Inflammatory macrophage treated with lipopolysaccharide for 4 hours (primary cell): Measurements from ENCODE around the gene LRRC73.
A peak's percentile ranks its signal among the peaks of the same experiment; 100 is the strongest.

Experiments used
- DNase-seq: peaks from one replicate; pipeline ENCODE4 v3.0.0-alpha.2; 2020

LRRC73 gene

DNA sequence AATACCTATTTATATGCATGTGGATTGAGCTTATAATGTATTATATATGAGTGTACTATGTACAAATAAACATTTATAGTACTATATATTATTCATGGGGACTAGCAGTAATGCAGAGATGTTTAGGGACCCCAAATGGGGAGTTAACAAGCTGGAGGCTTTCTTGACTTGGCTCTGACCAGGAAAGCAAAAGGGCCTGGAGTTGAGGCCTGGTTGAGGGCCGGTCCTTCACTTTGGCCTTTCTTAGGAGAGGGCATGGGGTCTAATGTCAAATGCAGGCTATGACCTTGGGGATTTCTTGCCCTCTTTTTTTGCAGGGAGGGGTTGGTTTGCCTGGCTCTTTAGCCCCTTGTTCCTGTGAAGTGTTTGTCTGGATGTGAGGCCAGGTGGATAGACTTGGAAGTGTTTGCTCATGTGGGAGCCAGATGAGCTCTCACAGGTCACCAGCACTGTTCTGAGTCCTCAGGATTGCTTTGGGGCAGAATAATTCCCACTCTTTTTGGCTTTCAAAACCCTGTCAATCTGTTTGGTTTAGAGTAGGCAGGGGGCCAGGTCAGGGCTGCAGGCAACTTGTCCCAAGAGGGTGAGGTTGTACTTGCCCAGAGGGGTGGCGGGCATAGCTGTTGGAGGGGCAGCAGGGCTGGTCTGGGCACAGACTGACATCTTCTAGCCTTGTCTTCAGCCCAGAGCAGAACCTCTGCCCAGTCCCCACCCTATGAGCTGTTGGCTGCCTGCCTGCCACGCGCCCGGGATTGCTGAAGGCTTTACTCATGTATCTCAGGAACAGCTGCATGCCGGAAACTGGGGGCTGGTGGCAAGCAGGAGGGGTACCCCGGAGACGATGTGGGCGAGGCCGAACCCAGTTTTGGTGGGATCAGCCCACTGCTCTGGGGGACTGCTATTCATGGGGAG is 18.1 kb downstream of the LRRC73 start:
- DNase-seq: no peak

DNA sequence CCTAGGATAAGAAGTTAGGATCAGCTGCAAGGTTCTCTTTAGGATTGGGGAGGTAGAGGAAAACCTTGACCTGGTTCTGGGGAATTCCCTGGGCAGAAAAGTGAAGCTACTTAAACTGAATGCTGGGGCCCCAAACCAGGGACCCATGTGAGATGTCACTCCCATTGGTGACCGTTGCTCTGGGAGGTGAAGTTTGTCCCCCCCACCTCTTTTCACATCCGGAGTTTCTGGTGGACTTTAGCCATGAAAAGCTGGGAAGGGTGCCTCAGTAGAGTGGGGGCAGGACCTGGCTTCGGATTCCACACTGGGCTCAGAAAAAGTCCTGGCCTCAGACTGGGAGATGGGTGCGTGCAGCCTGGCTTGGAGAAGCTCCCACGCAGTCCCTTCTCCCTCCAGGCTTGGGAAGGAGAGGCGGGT is 19.6 kb downstream of the LRRC73 start:
- DNase-seq: no peak

DNA sequence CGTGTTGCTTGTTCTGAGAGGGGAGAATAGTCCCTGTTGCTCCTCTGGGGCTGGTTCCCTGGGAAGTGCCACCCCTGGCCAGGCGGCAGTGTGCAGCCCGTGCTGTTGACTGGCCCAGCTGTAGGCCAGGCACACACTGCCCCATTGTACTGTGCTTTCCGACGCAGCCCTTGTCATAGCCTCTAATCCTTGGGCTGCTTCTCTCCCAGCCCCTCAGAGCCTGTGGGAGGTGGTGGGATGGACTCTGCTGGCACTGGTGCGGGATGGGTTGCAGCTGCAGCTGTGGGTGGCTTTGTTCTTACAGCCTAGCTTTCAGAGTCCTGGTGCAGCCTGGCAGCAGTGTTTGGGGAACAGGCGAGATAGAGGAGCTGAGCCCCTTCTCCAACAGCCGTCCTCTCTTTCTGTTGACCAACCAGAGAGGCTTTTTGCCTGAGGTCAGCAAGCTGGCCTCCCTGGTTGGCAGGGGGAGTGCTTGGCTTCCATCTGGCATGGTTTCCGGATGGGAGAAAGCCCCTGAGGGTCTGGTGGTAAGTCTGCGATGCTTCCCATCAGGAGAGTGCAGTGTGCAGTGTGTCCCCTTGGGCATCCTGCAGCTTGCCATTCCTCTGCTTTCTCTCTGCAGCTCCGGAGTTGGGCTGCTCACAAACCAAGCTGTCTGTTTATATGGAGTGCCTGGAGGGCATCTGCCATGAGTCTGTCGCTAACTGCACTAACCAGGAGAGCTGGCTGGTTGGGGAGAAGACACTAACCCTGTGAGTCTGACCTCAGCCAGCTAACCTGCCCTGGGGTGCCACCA is 20.7 kb downstream of the LRRC73 start:
- DNase-seq: no peak

DNA sequence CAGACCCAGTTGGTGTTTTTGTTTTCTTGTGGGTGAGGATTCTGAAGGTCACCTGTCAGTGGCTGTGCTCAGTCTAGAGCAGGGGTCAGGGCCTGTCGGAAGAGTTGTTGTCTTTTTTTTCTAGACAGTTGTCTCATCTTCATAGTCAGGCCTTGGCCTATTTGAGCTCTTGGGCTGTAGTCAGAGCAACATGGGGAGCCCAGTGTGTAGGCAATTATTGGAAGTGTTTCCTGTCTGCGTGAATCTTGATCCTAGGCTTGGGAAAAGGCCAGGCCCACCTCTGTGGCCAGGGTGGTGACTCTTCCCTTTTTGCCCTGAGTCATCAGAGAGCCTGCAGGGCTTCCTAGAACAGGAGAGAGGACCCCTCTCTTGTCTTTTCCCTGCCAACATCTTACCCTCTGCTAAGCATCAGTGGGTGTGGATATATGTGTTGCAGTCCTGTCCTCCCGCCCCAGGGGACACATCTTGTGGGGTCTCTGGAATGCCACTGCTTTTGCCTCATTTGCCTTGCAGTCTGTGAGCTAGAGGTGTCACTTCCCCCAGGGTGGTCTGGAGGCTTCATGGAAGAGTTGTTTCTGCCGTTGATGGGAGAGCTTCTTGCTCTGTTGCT is 21.4 kb downstream of the LRRC73 start:
- DNase-seq: no peak

DNA sequence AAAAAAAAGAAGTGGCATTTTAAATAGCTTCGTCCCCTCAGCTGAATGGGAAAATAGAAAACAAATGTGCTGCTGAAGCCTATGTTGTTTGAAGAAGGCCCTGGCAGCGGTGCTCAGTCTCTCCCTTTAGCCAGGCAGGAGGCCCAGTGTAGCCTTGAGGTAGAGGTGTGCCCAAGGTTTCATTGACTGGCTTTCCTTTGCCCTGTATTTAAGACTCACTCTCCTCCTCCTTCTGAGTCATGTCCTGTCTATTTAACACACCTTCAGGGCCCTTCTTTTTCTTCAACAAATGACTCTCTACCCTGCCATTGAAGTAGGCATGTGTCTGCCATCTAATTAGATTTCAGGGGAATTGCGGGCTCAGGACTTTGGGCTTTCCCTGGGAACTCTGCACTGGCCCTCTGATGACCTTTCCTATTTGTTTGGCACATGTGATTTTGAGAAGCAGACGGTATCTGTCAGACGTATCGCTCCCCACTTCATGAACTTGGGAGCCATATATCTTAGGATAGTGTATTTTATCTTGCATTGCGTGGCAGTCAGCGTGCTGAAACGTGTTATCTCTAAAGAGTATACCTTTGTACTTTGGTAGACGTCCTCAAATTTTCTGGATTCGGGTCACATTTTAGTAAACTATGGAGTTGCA is 28.4 kb downstream of the LRRC73 start:
- DNase-seq: no peak

DNA sequence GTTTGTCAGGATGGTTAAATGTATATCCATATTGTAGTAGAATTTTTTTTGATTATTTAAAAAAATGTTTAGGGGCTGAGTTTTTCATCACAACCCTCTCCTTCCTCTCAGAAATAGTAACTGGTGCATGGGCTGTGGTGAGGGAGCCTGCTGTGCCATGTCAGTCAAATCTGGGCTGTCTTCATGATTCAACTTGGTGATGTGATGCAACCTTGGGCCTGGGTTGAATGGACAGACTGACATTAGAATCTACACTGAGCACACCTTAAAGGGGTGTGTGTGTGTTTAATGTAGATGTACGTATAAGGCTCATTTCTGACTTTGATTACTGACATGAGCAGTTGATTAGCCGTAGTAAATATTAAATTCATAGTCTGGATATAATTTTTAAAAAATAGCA is 29.1 kb downstream of the LRRC73 start:
- peak; percentile 6 for DNase-seq

DNA sequence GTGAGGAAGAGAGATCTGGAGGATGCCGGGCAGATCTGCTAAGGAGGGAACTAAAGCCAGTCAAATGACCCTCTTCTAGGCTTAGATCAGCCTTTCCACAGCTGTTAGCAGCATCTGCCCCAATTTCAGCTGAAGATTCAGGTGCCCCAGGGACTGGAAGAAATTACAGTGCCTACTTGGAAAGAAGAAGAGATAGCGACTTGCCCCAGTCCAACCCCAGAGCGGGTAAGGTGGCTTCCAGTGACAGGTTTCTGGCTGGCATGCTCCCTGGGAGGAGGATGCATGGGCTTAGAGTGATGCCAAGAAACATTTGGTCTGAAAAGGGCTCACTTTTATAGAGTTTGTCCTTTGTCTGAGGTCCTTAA is 32.2 kb downstream of the LRRC73 start:
- DNase-seq: no peak

DNA sequence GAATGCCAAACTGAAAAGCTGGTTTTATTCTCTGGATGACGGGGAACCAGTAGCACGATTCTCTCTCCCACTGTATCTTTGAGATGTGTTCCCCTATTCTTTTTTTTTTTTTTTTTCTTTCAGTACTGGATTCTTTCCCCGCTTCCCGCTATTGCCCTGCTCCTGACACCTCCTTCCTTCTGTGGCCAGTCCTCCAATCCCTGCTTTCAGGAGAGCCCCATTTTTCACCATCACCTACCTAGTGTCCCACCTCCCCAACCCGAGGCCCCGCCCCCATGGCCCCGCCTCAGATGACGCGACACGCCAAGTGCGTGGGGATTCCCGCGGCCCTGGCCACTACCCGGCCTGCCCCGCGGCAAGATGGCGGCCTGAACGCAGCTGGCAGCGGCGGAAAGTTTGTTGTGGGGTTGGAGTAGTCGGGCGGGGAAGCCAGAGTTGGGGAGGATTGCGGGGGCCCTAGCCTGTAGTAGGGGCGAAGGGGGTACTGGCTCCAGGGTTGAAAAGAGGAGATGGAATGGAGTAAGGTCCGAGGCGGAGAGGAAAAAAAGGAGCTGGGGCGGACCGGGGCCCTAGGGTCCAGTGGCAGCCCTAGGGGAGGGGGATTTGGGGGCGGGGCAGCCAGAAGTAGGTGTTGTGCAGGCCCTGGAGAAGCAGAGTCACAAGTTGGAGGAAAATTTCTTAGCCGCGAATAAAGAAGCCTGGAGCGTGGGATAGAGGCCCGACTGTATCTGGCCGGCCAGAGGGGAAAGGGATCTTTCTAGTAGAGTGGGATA is 32.7 kb downstream of the LRRC73 start, which contains the start of gene TJAP1:
Gene TJAP1, plus strand, starts transcription at position 336 of the 773 bp plus-strand sequence. CDS start 21,432 bp downstream, outside the sequence.
- peak; percentile 86 for DNase-seq

DNA sequence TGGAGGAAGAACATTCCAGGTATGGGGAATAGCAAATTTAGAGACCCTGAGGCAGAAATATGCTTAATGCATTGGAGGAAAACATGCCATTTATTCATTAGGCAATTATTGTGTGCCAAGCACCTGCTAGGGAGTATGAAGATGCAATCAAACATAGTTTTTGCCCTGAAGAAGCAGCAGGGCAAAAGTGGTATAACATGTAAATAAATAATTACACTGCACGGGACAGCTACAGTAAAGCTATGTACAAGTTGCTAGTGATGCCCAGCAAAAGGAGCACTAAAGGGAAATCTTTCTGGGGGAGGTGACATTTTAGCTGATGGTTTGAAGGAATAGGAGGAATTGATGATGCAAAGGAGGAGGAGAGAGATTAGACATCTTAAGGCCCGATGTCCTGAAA is 33.4 kb downstream of the LRRC73 start:
- no peak for DNase-seq

DNA sequence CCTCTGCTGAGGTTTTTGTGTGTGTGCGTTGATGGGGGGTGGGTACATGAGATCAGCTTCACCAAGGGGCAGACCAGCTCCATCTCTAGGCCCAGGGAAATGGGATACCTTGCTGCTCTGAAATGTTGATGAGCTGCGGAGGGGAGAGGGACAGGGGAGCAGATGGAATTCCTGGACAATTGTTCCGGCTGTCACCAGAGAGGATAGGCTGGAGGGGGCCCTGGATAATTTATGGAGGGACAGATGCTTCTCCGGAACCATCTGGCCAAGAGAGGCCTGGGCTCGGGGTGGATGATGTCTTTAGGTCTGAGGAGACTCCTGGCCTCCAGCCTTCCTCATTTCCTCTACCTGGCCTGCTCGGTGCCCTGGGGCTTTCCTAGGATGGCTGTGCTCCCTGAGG is 34.6 kb downstream of the LRRC73 start:
- DNase-seq: no peak

DNA sequence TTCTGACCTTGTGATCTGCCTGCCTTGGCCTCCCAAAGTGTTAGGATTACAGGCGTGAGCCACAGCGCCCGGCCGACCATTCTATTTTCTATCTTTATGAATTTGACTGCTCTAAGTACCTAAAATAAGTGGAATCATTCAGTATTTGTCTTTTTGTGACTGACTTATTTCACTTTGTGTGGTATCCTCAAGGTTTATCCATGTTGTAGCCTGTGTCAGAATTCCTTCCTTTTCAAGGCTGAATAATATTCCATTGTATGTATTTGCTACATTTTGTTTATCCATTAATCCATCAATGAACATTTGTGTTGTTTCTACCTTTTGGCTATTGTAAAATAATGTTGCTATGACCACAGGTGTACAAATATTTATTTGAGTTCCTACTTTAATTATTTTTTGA is 37.6 kb downstream of the LRRC73 start:
- no peak for DNase-seq

DNA sequence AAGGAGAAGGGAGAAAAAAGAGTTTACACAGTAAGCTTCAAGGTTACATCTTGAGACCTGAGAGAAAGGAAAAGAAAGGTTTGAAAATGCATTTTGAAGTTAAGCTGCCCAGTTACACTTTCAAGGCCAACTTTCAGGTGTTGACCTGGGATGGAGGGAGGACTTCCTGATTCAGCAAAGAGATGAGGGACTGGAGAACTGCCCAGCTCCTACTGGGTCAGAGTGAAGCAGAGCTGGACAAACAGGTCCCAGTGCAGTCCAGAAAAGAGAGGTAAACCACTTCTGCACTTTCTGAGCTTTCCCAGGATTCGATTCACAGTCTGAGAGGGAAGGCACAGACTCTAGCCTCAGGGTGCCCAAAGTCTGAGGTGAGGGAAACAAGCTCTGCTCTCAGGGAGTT is 38.7 kb downstream of the LRRC73 start:
- no peak for DNase-seq

DNA sequence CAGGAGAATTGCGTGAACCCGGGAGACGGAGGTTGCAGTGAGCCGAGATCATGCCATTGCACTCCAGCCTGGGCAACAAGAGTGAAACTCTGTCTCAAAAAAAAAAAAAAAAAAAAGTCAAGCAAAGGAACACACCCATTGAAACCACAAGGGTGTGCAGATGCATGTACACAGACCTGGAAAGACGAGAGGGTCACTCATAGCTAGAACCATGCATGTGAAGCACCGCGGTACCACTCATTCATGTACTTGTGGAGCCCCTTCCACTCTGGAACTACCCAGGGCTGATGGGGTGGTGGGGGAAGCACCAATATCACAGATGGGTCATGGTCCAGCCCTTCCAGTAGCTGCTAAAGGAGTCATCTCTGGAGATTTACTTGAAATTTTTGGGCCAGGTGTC is 40.2 kb downstream of the LRRC73 start:
- DNase-seq: no peak

DNA sequence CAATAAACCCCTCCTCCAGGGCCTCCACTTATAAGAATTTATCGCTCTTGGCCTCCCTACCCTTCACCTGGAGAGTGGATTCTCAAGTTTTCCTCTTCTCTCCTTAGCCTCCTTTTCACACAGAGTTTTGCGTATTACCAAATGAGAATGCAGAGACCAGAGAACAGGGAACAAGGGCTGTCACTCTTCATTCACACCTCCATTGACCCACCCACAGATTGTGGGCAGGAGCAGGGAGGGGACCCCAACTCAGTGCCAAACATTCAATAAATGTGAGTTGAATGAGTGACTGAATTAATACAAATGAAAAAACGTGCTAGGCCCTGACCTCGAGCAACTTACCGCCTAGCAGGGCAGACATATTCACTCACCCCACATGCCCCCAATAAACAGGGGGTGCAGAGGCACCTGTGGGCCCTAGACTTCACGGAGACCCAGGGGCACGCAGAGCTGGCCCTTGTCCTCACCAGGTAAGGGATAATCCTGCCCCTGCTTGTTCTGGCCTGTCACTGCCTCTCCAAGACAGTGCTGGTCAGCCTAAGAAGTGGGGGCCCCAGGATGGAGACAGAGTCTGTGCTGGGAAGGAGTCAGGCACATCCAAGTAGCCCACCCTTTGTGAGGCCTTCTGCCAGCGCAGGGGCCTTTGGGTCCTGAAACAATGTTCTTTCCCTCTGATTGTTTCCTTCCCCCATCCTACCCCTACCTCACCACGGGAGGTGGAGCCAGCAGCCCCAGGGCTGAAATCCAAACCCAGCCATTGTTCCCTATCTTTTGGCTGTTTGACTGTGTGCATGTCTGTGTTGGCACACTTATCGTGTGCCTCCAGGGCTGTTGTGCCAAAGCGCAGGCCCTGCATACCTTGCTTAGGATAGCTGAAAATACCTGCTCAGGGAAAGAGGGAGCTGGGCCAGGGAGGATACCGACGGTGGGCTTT is 41.1 kb downstream of the LRRC73 start:
- DNase-seq: no peak

DNA sequence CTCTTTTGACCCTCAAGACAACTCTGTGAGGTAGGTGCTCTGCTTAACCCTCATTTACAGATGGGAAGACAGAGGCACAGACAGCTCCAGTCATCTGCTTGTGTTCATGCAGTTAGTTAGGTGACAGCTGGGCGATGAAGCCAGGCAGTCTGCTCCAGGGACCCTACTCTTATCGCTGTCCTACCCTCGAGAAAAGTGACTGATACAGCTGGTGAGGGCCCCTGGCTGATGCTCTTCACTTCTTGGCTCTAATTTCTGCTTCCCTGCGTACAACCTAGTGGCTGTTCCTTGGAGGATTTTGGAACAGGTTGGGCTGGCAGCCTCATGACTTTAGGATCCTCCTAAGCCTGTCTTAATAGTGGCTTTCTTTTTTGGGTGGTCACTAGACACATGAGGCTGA is 41.9 kb downstream of the LRRC73 start:
- no peak for DNase-seq

DNA sequence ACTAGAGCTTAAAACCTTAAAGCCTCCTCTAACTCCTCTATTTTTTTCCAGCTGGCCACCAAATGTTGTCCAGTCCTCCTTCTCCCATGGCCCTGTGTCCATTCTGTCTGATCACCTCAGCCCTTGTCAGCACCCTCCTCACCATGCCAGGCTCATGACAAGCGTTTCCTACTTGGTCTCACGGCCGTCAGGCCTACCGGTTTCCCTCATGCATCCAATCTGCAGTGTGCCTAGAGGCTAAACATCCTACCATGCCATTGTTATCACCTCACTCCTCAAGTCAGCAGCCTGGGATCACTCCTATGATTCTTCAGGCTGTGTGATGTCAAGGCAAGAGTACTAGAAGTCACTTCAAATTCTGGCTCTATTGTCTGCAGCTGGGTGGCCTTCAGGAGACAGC is 42.4 kb downstream of the LRRC73 start:
- no peak for DNase-seq

DNA sequence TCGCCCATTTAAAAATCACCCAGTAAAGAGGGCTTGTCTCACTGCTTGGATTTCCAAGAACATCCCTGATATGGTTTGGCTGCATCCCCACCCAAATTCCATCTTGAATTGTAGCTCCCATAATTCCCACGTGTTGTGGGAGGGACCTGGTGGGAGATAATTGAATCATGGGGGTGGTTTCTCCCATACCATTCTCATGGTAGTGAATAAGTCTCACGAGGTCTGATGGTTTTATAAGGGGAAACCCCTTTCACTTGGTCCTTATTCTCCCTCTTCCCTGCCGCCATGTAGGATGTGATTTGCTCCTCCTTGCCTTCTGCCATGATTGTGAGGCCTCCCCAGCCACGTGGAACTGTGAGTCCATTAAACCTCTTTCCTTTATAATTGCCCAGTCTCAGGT is 42.9 kb downstream of the LRRC73 start:
- peak; percentile 25 for DNase-seq

DNA sequence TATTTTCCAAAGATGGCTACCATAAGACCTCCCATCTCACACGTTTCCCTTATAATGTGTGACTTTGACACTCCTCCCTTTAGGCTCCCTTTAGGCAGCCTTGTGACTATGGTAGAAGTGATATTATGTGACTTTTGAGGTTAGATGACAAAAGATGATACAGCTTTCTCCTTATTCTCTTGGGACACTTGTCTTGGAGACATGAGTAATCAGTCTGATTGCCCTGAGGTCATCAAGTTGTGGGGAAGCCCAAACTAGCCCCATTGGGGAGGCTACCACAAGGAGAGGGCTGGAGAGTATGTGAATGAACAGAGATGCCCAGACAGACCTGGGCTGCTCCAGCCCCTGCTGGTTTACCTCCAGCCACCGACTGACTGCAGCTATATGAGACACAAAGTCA is 44.2 kb downstream of the LRRC73 start:
- peak; percentile 77 for DNase-seq

DNA sequence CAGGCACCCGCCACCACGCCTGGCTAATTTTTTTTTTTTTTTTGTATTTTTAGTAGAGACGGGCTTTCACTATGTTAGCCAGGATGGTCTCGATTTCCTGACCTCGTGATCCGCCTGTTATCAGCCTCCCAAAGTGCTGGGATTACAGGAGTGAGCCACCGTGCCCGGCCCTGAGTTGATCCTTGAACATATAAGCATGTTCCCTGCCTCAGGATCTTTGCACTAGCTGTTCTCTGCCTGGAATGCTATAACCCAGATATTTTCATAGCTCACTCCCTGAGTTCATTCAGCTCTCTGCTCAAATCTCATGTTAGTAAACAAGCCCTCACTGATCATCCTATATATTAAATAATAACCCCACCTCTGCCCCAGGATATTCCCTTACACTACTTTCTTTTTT is 45.8 kb downstream of the LRRC73 start:
- no peak for DNase-seq

DNA sequence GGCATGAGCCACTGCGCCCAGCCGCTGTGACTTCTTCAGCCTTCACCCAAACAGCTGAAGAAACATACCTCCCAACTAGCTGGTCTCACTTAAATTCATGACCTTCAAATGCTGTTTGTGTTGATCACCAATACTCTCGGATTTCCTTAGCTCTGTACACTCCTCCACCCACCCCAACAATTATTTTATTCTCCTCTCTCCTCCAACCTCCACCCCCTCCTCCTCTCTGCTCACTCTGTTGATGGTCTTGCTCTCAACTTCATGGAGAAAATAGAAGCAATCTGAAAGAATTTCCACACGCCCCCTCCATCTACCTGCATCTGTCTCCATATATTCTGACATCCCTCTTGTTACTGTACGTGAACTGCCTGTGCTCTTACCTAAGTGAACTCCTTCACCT is 48.2 kb downstream of the LRRC73 start:
- DNase-seq: no peak

DNA sequence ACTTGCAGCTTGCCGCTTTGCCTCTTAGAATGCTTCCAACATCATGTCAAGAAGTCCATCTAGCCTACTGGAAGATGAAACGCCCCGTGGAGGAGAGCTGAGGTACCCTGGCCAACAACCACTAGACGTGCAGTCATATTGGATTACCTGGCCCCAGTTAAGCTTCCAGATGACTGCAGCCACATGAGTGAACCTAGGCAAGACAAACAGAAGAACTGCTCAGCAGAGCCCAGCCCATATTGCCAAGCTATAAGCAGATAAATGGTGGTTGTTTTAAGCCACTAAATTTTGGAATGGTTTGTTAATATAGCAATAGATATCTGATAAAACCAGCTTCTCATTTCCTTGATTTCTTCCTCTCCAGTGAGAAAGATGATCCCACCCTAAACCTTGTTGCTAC is 50.1 kb downstream of the LRRC73 start:
- DNase-seq: no peak
